OCI-LY1 (cell line): ENCODE results near the gene MRPS27.

Experiments
- H2AFZ ChIP-seq: fragments of 200-600 bp; sonication (generic), shearing (Covaris generic); 2 replicates; pipeline ENCODE4 v1.6.0; 2014; ENCODE audit warnings: antibody characterized with exemption, mild to moderate bottlenecking, low read length
- H3F3A ChIP-seq: fragments of 200-600 bp; sonication (generic), shearing (Covaris generic); 2 replicates; pipeline ENCODE4 v1.6.0; 2014; ENCODE audit warnings: mild to moderate bottlenecking, antibody characterized with exemption, low read length, moderate library complexity; ENCODE audit not compliant: insufficient read depth
- H3K27ac ChIP-seq: fragments of 200-600 bp; sonication (generic); 2 replicates; pipeline ENCODE4 v1.5.1; 2014; ENCODE audit warnings: low read length, mixed run types, mild to moderate bottlenecking, low read depth; ENCODE audit not compliant: poor library complexity, severe bottlenecking
- H3K27me3 ChIP-seq: fragments of 200-600 bp; sonication (generic); 2 replicates; pipeline ENCODE4 v1.6.0; 2014; ENCODE audit warnings: antibody characterized with exemption, mild to moderate bottlenecking, low read length, moderate library complexity; ENCODE audit not compliant: insufficient read depth
- H3K36me3 ChIP-seq: fragments of 200-600 bp; sonication (generic); 2 replicates; pipeline ENCODE4 v1.6.1; 2014; ENCODE audit warnings: mild to moderate bottlenecking, antibody characterized with exemption, low read length, moderate library complexity, mixed read lengths; ENCODE audit not compliant: insufficient read depth
- H3K4me1 ChIP-seq: fragments of 200-600 bp; sonication (generic); 2 replicates; pipeline ENCODE4 v1.5.1; 2014; ENCODE audit warnings: mild to moderate bottlenecking, low read length, moderate library complexity; ENCODE audit not compliant: insufficient read depth, severe bottlenecking
- H3K4me2 ChIP-seq: fragments of 200-600 bp; sonication (generic), shearing (Covaris generic); 2 replicates; pipeline ENCODE4 v1.6.1; 2014; ENCODE audit warnings: low read length
- H3K4me3 ChIP-seq: fragments of 200-600 bp; sonication (generic); 2 replicates; pipeline ENCODE4 v1.5.1; 2014; ENCODE audit warnings: low read length, low read depth, mild to moderate bottlenecking, mixed read lengths; ENCODE audit not compliant: poor library complexity, severe bottlenecking
- H3K79me2 ChIP-seq: fragments of 200-600 bp; shearing (Covaris generic); 2 replicates; pipeline ENCODE4 v1.6.1; 2016; ENCODE audit warnings: mixed run types, low read length, mixed read lengths; ENCODE audit not compliant: insufficient read depth
- H3K9ac ChIP-seq: fragments of 200-600 bp; sonication (generic), shearing (Covaris generic); 2 replicates; pipeline ENCODE4 v1.6.1; 2014; ENCODE audit warnings: mild to moderate bottlenecking, low read length, mixed read lengths
- H3K9me2 ChIP-seq: fragments of 200-600 bp; sonication (generic), shearing (Covaris generic); 2 replicates; pipeline ENCODE4 v1.6.1; 2014; ENCODE audit warnings: low read depth, mild to moderate bottlenecking, low read length, mixed read lengths
- H3K9me3 ChIP-seq: fragments of 200-600 bp; shearing (Covaris generic); 2 replicates; pipeline ENCODE4 v1.6.1; 2014; ENCODE audit warnings: low read length, mixed read lengths
- H4K20me1 ChIP-seq: fragments of 200-600 bp; sonication (generic), shearing (Covaris generic); 2 replicates; pipeline ENCODE4 v1.6.0; 2016; ENCODE audit warnings: mild to moderate bottlenecking, low read length; ENCODE audit not compliant: insufficient read depth
- EZH2 ChIP-seq: fragments of 200-600 bp; sonication (generic), shearing (Covaris generic); IDR thresholded peaks from 2 replicates; pipeline ENCODE4 v1.8.0; 2017; ENCODE audit warnings: borderline replicate concordance, mixed run types, mild to moderate bottlenecking, antibody characterized with exemption, low read length, moderate library complexity, mixed read lengths
- TF ChIP-seq, protein P1 (sequence below): fragments of 200-600 bp; sonication (generic), shearing (Covaris generic); IDR thresholded peaks from 2 replicates; pipeline ENCODE4 v1.5.1; 2017; ENCODE audit warnings: mild to moderate bottlenecking, antibody characterized with exemption, low read length, moderate library complexity, mixed read lengths

MRPS27 gene

DNA sequence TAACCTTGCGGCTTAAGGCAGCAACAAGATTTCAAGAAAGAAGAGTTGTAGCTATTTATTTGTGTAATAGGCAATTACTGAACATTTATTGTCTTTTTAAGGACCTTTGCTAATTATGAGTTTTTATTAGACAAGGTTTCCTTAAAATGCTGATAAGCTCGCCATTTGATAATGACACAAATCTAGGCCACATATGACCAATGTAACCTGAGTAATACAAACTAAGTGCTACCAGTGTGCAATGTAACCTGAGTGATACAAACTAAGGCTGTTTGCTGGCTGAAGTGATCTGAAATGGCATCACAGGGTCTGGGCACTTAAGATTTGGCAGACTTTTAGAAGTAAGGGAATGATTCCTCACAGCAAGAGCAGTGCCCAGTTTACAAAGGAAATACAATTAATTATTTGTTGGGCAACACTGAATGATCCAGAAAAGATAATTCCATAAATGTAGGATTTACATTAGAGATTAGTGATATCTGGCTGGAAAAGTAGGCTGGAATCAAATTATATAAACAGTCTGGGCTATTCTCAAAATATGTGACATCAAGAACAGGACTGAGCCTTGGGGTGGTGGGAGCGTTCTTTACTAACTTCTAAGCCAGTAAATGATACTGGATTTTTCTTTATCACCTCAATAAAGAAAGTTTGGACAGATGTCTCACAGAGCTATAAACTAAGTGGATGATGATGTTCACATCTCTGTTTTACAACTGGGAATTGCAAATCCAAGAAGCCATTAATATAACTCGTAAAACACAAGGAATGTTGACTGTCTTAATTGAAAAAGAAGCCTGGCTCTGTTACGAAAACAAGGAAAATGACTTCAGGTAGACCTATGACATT, 54.8 kb downstream of the MRPS27 start:
- peaks cover 9% of the 10 kb centered on the region for H3K4me1 ChIP-seq
- H3K4me2 ChIP-seq = no peak overlapping the region
- no peak overlapping the region for H3K4me3 ChIP-seq
- H3K9me3 ChIP-seq = no peaks in the 10 kb centered on the region
- no peak overlapping the region for H3K9ac ChIP-seq
- H3K36me3 ChIP-seq = peaks cover 55% of the 10 kb centered on the region
- no peak for TF ChIP-seq EZH2
- TF ChIP-seq, protein P1, sequence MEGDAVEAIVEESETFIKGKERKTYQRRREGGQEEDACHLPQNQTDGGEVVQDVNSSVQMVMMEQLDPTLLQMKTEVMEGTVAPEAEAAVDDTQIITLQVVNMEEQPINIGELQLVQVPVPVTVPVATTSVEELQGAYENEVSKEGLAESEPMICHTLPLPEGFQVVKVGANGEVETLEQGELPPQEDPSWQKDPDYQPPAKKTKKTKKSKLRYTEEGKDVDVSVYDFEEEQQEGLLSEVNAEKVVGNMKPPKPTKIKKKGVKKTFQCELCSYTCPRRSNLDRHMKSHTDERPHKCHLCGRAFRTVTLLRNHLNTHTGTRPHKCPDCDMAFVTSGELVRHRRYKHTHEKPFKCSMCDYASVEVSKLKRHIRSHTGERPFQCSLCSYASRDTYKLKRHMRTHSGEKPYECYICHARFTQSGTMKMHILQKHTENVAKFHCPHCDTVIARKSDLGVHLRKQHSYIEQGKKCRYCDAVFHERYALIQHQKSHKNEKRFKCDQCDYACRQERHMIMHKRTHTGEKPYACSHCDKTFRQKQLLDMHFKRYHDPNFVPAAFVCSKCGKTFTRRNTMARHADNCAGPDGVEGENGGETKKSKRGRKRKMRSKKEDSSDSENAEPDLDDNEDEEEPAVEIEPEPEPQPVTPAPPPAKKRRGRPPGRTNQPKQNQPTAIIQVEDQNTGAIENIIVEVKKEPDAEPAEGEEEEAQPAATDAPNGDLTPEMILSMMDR = no peak
- H2AFZ ChIP-seq = no peak overlapping the region
- H4K20me1 ChIP-seq = no peaks in the 10 kb centered on the region
- H3F3A ChIP-seq = no peaks in the 10 kb centered on the region
- H3K27me3 ChIP-seq = no peaks in the 10 kb centered on the region
- no peak overlapping the region for H3K27ac ChIP-seq
- no peaks in the 10 kb centered on the region for H3K9me2 ChIP-seq
- peaks cover 13% of the 10 kb centered on the region; the same call in 1 of the 2 replicates for H3K79me2 ChIP-seq

- Histone ChIP-seq H3F3A (no peaks in the 10 kb centered on the region), H3K36me3 (peaks cover 43% of the 10 kb centered on the region), H3K79me2 (peaks cover 4% of the 10 kb centered on the region; the same call in 1 of the 2 replicates), H3K9me2 (no peaks in the 10 kb centered on the region), H3K27ac (no peak overlapping the region), H3K9ac (no peak overlapping the region), H2AFZ (no peak overlapping the region), H4K20me1 (no peaks in the 10 kb centered on the region), H3K4me3 (no peak overlapping the region), H3K4me2 (no peak overlapping the region), H3K4me1 (no peaks in the 10 kb centered on the region), H3K9me3 (no peaks in the 10 kb centered on the region), H3K27me3 (no peaks in the 10 kb centered on the region)
- TF ChIP-seq, protein P1 = no peak
- no peak for TF ChIP-seq EZH2
Observed at GRCh38 chr5:72256536-72256935, 63.5 kb downstream of the MRPS27 start.

DNA sequence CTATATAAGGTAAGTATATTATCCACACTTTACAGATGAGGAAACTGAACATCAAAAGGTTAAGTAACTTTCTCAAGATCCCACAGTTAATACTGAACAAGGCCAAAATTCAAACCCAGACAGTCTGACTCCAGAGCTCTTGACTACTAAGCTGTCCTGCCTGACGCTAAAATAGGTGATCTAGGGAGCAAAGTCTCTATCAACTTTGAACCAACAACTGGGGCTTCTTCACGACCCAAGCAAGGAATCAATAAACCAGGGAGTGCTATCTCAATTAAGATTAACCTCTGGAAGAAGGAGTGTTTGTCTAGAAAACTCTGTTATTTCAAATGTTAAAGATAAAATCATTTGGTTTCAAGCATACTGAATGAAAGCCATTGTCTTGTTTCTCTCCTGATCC, 64.4 kb downstream of the MRPS27 start:
- Histone ChIP-seq H3K4me3 (no peak overlapping the region), H3K9me2 (no peaks in the 10 kb centered on the region), H3K36me3 (peaks cover 41% of the 10 kb centered on the region), H2AFZ (no peak overlapping the region), H3K4me1 (no peaks in the 10 kb centered on the region), H4K20me1 (no peaks in the 10 kb centered on the region), H3K79me2 (peaks cover 4% of the 10 kb centered on the region; the same call in 1 of the 2 replicates), H3K27ac (no peak overlapping the region), H3K4me2 (no peak overlapping the region), H3K9me3 (no peaks in the 10 kb centered on the region), H3F3A (no peaks in the 10 kb centered on the region), H3K27me3 (no peaks in the 10 kb centered on the region), H3K9ac (no peak overlapping the region)
- TF ChIP-seq EZH2 = no peak
- TF ChIP-seq, protein P1 = no peak
